H9 (cell line): Measurements from ENCODE around the gene CTSL. TPM values are rescaled to one million over a fixed set of nuclear protein-coding genes. Genes with fewer than 3 reads are reported as not detected.
A peak's percentile ranks its signal among the peaks of the same experiment; 100 is the strongest.

ENCODE experiments used
- DNase-seq: peaks from one replicate; pipeline ENCODE4 v3.0.0-alpha.2; 2017
- H2AFZ ChIP-seq: one replicate; pipeline ENCODE4 v1.6.1; 2013; ENCODE audit warnings: mild to moderate bottlenecking, low read length, control low read depth, moderate library complexity
- H2AK5ac ChIP-seq: 2 replicates; pipeline ENCODE4 v1.6.1; 2013; ENCODE audit warnings: low read length, control low read depth, mixed read lengths; ENCODE audit not compliant: insufficient read length
- H2BK120ac ChIP-seq: one replicate; pipeline ENCODE4 v1.6.1; 2013; ENCODE audit warnings: low read depth, mild to moderate bottlenecking, low read length, control low read depth, inconsistent platforms; ENCODE audit not compliant: poor library complexity, severe bottlenecking
- H2BK12ac ChIP-seq: 2 replicates; pipeline ENCODE4 v1.6.1; 2013; ENCODE audit warnings: low read length, control low read depth, mixed read lengths, low read depth; ENCODE audit not compliant: insufficient read length
- H2BK15ac ChIP-seq: 2 replicates; pipeline ENCODE4 v1.6.1; 2013; ENCODE audit warnings: low read depth, low read length, control low read depth
- H2BK20ac ChIP-seq: one replicate; pipeline ENCODE4 v1.6.1; 2013; ENCODE audit warnings: low read depth, mild to moderate bottlenecking, low read length, control low read depth, inconsistent platforms; ENCODE audit not compliant: poor library complexity, severe bottlenecking
- H2BK5ac ChIP-seq: 2 replicates; pipeline ENCODE4 v1.6.1; 2013; ENCODE audit warnings: low read length, control low read depth, mixed read lengths; ENCODE audit not compliant: insufficient read length
- H3K14ac ChIP-seq: 2 replicates; pipeline ENCODE4 v1.6.1; 2013; ENCODE audit warnings: low read length, control low read depth; ENCODE audit not compliant: insufficient read depth
- H3K18ac ChIP-seq: 2 replicates; pipeline ENCODE4 v1.6.1; 2013; ENCODE audit warnings: low read depth, mild to moderate bottlenecking, mixed read lengths, low read length, control low read depth; ENCODE audit not compliant: insufficient read length
- H3K23ac ChIP-seq: 2 replicates; pipeline ENCODE4 v1.6.1; 2013; ENCODE audit warnings: low read length, control low read depth, mixed read lengths, low read depth; ENCODE audit not compliant: insufficient read length
- H3K23me2 ChIP-seq: 2 replicates; pipeline ENCODE4 v1.6.1; 2013; ENCODE audit warnings: low read depth, mild to moderate bottlenecking, mixed read lengths, low read length, control low read depth; ENCODE audit not compliant: insufficient read length, poor library complexity, severe bottlenecking
- H3K27ac ChIP-seq: 2 replicates; pipeline ENCODE4 v1.5.1; 2013; ENCODE audit warnings: low read length, control low read depth, mixed read lengths, low read depth; ENCODE audit not compliant: insufficient read length
- H3K27me3 ChIP-seq: 2 replicates; pipeline ENCODE4 v1.6.1; 2013; ENCODE audit warnings: low read length, control low read depth, inconsistent platforms; ENCODE audit not compliant: insufficient read depth
- H3K4ac ChIP-seq: 2 replicates; pipeline ENCODE4 v1.6.1; 2013; ENCODE audit warnings: low read depth, mild to moderate bottlenecking, control low read depth, inconsistent platforms, low read length, moderate library complexity
- H3K4me1 ChIP-seq: 2 replicates; pipeline ENCODE4 v1.6.1; 2013; ENCODE audit warnings: low read length, control low read depth, inconsistent platforms; ENCODE audit not compliant: insufficient read depth
- H3K4me2 ChIP-seq: 2 replicates; pipeline ENCODE4 v1.6.1; 2013; ENCODE audit warnings: low read length, control low read depth, mixed read lengths; ENCODE audit not compliant: insufficient read length, insufficient read depth
- H3K56ac ChIP-seq: 2 replicates; pipeline ENCODE4 v1.6.1; 2013; ENCODE audit warnings: low read depth, mild to moderate bottlenecking, mixed read lengths, low read length, control low read depth; ENCODE audit not compliant: insufficient read length
- H3K79me1 ChIP-seq: 2 replicates; pipeline ENCODE4 v1.6.1; 2013; ENCODE audit warnings: low read depth, mild to moderate bottlenecking, moderate library complexity, low read length, control low read depth, inconsistent platforms; ENCODE audit not compliant: insufficient read depth, poor library complexity, severe bottlenecking
- H3K79me2 ChIP-seq: 2 replicates; pipeline ENCODE4 v1.6.1; 2013; ENCODE audit warnings: low read length, control low read depth, inconsistent platforms; ENCODE audit not compliant: insufficient read depth
- H3K9ac ChIP-seq: 2 replicates; pipeline ENCODE4 v1.6.1; 2013; ENCODE audit warnings: low read length, control low read depth, mixed read lengths; ENCODE audit not compliant: insufficient read length; ENCODE audit errors: extremely low read depth
- H3K9me3 ChIP-seq: one replicate; pipeline ENCODE4 v1.6.1; 2013; ENCODE audit warnings: low read depth, low read length, inconsistent platforms; ENCODE audit not compliant: control insufficient read depth
- H3T11ph ChIP-seq: one replicate; pipeline ENCODE4 v1.6.1; 2013; ENCODE audit warnings: mild to moderate bottlenecking, low read length, control low read depth, inconsistent platforms
- H4K20me1 ChIP-seq: one replicate; pipeline ENCODE4 v1.6.1; 2013; ENCODE audit not compliant: control insufficient read depth, insufficient read length, insufficient read depth
- H4K5ac ChIP-seq: 2 replicates; pipeline ENCODE4 v1.6.1; 2013; ENCODE audit warnings: low read depth, mild to moderate bottlenecking, mixed read lengths, low read length, control low read depth; ENCODE audit not compliant: insufficient read length
- H4K8ac ChIP-seq: replicated peaks from 2 replicates; pipeline ENCODE4 v1.6.1; 2013; ENCODE audit warnings: low read length, control low read depth, mixed read lengths, low read depth; ENCODE audit not compliant: insufficient read length
- H4K91ac ChIP-seq: 2 replicates; pipeline ENCODE4 v1.6.1; 2013; ENCODE audit warnings: low read depth, mild to moderate bottlenecking, moderate library complexity, mixed read lengths, low read length, control low read depth; ENCODE audit not compliant: insufficient read length
- H3K27ac Mint-ChIP-seq, 3 experiments: 2 replicates in 2 of 3; 3 replicates in 1 of 3; pipeline ENCODE4 v1.8.0; 2020 to 2021; ENCODE audit warnings: mixed read lengths in 3 of 3, mild to moderate bottlenecking in 1 of 3, moderate library complexity in 1 of 3
- H3K27me3 Mint-ChIP-seq: 2 replicates; pipeline ENCODE4 v1.8.0; 2021; ENCODE audit warnings: low read depth, mild to moderate bottlenecking, moderate library complexity, mixed read lengths
- H3K36me3 Mint-ChIP-seq, 3 experiments: 2 replicates in 2 of 3; 3 replicates in 1 of 3; pipeline ENCODE4 v1.8.0; 2020 to 2021; ENCODE audit warnings: low read depth in 3 of 3, mixed read lengths in 3 of 3; ENCODE audit not compliant: insufficient read depth in 1 of 3
- H3K4me1 Mint-ChIP-seq, 2 experiments: 2 replicates each; pipeline ENCODE4 v1.8.0; 2020; ENCODE audit warnings: mixed read lengths in 2 of 2
- H3K4me3 Mint-ChIP-seq, 2 experiments: 2 replicates in 1 of 2; 3 replicates in 1 of 2; pipeline ENCODE4 v1.8.0; 2020 to 2021; ENCODE audit warnings: mild to moderate bottlenecking in 2 of 2, mixed read lengths in 2 of 2, moderate library complexity in 1 of 2
- H3K9me3 Mint-ChIP-seq, 2 experiments: 2 replicates in 1 of 2; 3 replicates in 1 of 2; pipeline ENCODE4 v1.8.0; 2020; ENCODE audit warnings: mild to moderate bottlenecking in 2 of 2, mixed read lengths in 2 of 2, moderate library complexity in 1 of 2
- CTCF ChIP-seq: fragments of 200-600 bp; sonication (generic); conservative IDR thresholded peaks from 3 replicates; pipeline ENCODE4 v1.8.0; 2021; ENCODE audit warnings: antibody characterized with exemption, mild to moderate bottlenecking
- WGBS: extraction: QIAGEN DNeasy Blood & Tissue Kit; methylation state at CpG from one replicate; pipeline ENCODE4 v1.1.7; 2013; ENCODE audit warnings: missing lambda C conversion rate, low lambda C conversion rate, mixed read lengths; ENCODE audit not compliant: insufficient read length; ENCODE audit errors: extremely low coverage; 5-methylcytosine and 5-hydroxymethylcytosine counted together
- total RNA-seq: library from RNA; stranded (reverse); gene quantifications from 2 replicates; pipeline ENCODE4 v1.2.1, GENCODE V29; 2021

CTSL gene
- total RNA-seq, 1 experiment from 2014 or later = 28.9 TPM

- Histone ChIP-seq H3K23me2 (no peaks in the 10 kb centered on the region), H2AK5ac (no peak overlapping the region)
Observed at GRCh38 chr9:87684627-87685219, 41.2 kb upstream of the CTSL start.

More at GRCh38 chr9:87684627-87685219, 41.2 kb upstream of the CTSL start:
- H3K9me3 ChIP-seq = no peaks in the 10 kb centered on the region
- peaks cover 9 to 13% of the 10 kb centered on the region in 2 experiments; a peak in 3 of 4 replicates for H3K4me1 Mint-ChIP-seq
- no peak overlapping the region for H3K18ac ChIP-seq
- H2AFZ ChIP-seq = no peak overlapping the region
- H3K14ac ChIP-seq = no peak overlapping the region; the same call in 1 of the 2 replicates
- no peaks in the 10 kb centered on the region for H3K79me1 ChIP-seq
- H3K27me3 Mint-ChIP-seq = no peaks in the 10 kb centered on the region
- no peaks in the 10 kb centered on the region for H3K27me3 ChIP-seq
- H2BK120ac ChIP-seq = no peak overlapping the region
- TF ChIP-seq CTCF = peak; percentile 87
- peak; percentile 58 for DNase-seq
- H3K4ac ChIP-seq = no peak overlapping the region
- no peaks in the 10 kb centered on the region for H3K4me1 ChIP-seq
- H3K9me3 Mint-ChIP-seq = no peaks in the 10 kb centered on the region
- no CpG with 5 or more reads among the region's 11 CpGs for WGBS
- no peak overlapping the region for H3T11ph ChIP-seq
- H4K91ac ChIP-seq = no peak overlapping the region
- no peaks in the 10 kb centered on the region for H3K79me2 ChIP-seq
- no peak overlapping the region for H3K27ac ChIP-seq
- H3K36me3 Mint-ChIP-seq = peaks cover 65 to 75% (median 70%) of the 10 kb centered on the region in 3 experiments
- H4K8ac ChIP-seq = no peak overlapping the region
- H2BK15ac ChIP-seq = no peak overlapping the region
- H3K56ac ChIP-seq = no peak overlapping the region
- H2BK20ac ChIP-seq = no peak overlapping the region
- H3K23ac ChIP-seq = no peak overlapping the region
- H4K20me1 ChIP-seq = no peaks in the 10 kb centered on the region
- H3K4me2 ChIP-seq = no peak overlapping the region
- H3K27ac Mint-ChIP-seq = no peak overlapping the region; a peak in 2 of 7 replicates
- no peak overlapping the region for H2BK5ac ChIP-seq
- H4K5ac ChIP-seq = no peak overlapping the region
- no peak overlapping the region for H2BK12ac ChIP-seq
- no peak overlapping the region; a peak in 1 of 5 replicates for H3K4me3 Mint-ChIP-seq
- no peak overlapping the region for H3K9ac ChIP-seq
